ENCODE results near the gene HOXC11. TPM values are rescaled to one million over a fixed set of nuclear protein-coding genes. Genes with fewer than 3 reads are reported as not detected.

Gene HOXC11
- total RNA-seq, 1 donor from 2014 or later: not detected

DNA sequence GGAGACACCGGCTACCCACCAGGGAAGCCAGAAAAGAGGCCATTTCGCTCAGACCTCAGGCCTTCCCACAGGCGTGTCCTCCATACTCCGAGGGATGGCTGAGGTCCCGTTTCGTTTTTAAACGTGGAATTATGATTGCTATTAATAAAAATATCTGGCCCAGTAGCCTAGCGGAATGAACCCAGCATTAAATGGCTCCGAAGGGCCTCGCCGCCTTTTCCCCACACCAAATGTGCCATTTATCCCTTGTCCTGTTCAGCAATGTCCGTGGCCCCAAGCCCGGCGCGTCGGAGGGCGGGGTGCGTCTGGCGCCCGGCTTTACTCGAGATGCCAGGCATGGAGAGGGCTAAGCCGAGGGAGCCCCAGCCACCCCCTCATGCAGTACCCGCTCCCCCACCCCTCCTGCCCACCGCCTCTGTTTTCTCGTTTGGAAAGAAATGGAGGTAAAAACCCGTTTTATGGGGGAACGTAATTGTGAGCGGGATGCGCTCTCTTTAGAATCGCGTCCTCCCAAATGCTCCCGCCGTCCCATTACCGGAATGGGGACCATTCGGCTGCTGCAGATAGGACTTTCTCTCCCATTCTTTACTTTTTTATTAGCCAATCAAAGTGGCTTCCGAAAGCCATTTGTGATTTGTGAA is 41.6 kb downstream of the HOXC11 start:
- intact Hi-C loops (cut with micrococcal nuclease): no loop called here
- ATAC-seq (no peak), DNase-seq (no peak)

DNA sequence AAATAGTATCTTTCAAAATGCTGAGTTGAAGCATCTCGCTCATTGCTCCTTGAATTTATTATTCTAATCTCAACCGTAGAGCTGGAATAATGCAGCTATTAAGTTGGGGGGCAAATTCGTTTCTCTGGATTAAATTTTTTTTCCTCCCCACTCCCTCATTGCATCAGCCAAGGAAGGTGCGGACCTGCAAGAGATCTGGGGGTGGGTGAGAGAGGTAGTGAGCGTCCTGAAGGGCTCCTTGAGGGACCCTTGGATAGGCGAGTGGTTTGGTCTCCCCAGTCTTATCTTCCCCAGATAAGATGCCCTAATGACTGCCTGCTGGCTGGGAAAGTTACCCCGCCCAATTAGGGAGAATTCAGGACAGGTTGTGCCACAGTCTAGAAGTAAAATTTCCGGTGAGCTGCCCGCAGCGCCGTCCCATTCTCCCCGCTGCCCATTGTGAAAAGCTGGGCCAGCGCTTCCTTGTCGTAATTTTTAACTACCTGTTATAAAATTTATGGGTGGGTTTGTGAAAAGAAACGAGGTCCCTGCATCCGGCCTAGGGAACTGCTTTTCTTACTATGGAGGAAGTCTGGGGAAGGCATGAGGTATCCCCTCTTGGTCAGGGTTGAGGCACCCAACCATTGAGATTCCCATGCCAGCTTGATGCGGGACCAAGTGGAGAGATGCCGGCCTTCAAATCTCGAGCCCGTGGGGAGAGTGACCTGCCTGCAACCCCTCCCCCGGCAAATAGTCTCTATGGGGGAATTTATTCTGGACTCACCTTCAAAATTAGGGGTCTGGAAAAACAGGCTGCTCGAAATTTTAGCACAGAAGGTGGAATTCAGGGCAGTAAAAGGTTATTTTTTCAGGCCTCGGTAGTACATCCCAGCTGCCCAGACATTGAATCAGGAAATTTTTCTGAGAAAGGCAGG is 42.3 kb downstream of the HOXC11 start:
- no peak for DNase-seq
- intact Hi-C loops (cut with micrococcal nuclease): no loop called here
- ATAC-seq: no peak

DNA sequence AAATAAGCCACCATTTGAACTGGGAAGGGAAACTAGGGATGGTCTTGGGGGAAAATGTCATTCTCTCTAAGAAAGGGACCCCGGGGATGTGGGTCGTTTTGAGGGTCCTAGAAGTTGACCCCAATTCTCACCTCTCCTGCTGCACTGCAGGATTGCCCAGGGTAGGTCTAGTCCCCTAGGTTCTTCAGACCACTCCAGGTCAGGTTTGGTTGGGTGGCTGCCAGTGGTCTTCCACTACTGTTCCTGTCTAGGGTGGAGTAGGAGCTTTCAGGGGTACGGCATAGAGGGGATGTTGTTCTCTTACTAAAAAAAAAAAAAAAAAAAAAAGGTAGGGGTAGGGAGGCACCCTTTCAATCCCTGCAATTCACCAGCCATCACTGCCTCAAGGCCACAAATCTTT is 43.1 kb downstream of the HOXC11 start:
- ATAC-seq (no peak), DNase-seq (no peak)
- intact Hi-C loops (cut with micrococcal nuclease): no loop called here

DNA sequence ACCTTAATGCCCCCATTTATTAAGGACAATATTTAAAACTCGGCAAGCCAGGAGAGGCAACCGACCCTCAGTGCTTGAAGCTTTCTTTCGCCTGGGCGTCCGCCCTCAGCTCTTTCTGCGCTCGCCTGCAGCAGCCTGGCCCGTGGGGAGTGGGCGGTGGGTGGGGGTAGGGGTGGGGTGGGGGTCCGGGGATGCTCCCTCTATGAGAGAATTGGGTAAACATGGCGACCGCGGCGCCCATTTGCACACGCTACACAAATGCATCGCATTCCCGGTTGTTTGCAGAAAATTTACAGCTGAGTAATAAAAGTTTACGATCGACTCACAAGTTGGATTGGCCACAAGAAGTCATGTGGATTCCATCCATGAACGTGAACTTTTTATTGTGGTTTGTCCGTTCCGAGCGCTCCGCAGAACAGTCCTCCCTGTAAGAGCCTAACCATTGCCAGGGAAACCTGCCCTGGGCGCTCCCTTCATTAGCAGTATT is 43.6 kb downstream of the HOXC11 start:
- intact Hi-C loops (cut with micrococcal nuclease): no loop called here
- DNase-seq (no peak), ATAC-seq (no peak)

DNA sequence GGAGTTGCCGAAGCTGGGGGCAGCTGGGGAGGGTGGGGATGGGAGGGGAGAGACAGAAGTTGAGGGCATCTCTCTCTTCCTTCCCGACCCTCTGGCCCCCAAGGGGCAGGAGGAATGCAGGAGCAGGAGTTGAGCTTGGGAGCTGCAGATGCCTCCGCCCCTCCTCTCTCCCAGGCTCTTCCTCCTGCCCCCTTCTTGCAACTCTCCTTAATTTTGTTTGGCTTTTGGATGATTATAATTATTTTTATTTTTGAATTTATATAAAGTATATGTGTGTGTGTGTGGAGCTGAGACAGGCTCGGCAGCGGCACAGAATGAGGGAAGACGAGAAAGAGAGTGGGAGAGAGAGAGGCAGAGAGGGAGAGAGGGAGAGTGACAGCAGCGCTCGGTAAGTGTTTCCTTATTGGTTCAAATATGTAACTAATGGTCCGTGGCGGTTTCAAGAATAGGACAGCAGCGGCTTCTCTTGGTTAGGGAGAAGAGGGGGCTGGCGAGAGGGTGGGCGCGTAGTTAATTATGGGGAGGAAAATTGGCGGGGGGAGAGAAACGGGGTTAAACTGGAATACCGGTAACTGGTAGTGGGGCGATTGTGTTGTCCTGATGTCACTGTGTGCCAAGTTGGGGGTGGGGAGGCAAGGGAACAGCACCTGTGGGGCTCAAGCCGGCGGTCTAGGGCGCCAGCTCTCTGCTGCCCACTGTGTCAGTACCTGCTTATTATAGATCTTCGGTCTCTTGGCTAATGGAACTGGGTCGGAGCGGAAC is 44.3 kb downstream of the HOXC11 start:
- no peak for DNase-seq
- intact Hi-C loops (cut with micrococcal nuclease): no loop called here
- peak; percentile 59 for ATAC-seq

DNA sequence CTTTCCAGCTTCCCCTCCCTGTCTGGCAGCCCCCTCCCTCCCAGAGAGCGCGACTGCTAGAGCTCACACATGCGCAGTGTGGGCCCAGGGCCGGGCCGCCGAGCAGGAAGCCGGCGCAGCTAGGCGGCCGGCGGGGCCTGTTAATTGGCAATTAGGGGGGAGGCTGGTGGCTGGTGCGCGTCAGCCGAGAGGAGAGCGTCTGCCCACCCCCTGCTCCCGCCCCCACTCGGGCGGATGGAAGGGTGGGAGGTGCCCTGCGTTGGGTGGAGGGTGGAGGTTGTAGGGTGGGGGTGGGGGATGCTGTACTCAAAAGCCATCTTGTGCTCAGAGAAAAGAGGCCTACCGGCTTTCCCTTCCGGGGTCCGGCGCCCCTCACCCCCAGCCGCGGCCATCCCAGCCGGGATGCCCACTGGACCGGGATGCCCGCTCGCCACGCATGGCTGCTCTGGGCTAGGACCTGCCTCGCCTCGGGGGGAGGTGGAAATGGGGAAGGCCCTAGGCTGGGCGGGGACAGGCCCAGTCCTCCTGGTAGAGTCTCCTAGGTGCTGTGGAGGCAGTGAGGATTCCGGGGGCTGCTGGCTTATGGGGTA is 45.0 kb downstream of the HOXC11 start:
- ATAC-seq (peak; percentile 85), DNase-seq (peak; percentile 81)
- intact Hi-C loops (cut with micrococcal nuclease): no loop called here

DNA sequence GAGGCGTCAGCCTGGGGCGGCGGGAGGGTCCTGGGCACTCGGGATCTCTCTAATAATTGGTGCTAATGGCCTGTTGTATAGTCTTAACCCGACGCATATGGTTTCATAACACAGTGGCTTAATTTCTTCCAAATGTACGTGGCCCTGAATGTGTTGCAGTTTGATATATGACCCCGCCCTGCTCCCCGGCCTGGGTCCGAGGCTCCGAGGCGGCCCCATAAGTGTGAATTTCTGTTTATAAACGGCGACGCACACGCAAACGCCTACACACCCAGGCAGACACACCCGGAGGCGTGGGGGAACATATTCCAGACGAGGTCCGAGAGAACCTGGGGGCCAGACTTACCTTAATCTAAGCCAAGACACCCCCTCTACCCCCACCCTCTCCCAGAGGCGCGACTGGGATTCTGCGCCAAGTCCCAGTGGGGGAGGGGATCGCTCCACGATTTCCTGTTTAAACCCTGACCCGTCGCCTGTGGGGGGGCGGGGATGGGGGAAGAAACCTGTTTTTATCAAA is 45.6 kb downstream of the HOXC11 start:
- intact Hi-C loops (cut with micrococcal nuclease): no loop called here
- DNase-seq (no peak), ATAC-seq (no peak)

DNA sequence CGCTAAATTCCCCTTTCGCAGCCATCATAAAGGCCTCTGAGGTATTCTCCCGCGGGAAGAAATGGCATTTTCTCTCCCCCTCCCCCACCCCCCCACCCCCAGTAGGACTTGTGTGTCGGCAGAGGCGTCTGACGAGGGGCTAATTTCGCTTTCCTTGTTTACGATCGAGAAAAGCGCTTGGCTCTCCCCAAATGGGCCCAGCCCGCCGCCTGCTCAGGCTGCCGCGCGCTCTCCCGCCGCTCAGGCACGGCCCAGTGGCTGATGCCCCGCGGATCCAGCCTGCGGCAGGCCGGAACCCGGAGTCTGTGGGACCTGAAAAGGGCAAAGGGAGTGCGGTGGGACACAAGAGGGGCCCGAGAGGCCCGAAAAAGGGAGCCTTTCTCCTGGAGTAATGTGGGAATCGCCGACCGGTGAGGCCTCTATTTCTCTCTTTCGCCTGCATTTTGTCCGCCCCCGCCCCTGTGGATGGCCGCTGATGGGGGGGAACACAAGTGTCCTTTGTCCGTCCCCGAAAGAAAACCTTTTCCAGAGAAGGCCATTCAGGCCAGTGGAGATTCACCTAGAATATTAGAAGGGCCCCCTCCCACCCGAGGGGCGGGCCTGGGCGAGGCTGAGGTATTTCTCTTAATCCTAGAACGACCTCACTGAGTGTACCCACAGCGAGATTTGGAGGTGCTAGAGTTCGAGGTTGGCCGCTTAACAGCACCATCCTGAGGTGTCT is 46.3 kb downstream of the HOXC11 start:
- ATAC-seq (no peak), DNase-seq (no peak)
- intact Hi-C loops (cut with micrococcal nuclease): no loop called here

DNA sequence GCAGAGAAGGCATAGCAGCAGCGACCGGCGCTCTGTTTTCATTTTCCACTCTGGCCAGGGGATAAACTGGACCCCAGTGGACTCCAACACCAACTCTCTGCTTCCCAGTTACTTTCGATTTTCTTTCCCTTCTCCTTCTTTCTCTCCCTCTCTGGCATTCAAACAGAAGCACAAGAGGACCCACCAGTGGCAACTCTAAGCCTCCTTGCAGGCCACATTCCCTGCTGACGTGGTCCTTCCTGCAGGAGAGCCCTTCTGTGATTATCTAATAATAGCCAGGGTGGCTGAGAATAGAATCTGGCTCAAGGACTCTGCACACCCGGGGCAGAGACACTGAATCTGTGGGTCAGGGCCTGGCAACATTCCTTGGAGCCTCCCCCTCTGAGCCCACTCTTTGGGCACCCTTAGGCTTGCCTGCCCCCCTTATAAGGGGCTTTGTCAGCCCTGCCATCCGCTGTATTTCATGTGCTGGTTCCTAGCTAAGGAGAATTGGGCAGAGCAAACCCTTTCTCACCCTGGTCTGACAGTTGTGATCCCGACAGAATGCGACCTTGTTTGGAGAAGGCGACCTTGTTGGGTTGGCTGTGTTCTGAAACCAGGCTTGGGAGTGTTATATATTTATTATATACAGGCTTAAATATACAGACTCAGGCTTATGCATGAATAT is 47.1 kb downstream of the HOXC11 start:
- intact Hi-C loops (cut with micrococcal nuclease): no loop called here
- ATAC-seq: peak; percentile 87

DNA sequence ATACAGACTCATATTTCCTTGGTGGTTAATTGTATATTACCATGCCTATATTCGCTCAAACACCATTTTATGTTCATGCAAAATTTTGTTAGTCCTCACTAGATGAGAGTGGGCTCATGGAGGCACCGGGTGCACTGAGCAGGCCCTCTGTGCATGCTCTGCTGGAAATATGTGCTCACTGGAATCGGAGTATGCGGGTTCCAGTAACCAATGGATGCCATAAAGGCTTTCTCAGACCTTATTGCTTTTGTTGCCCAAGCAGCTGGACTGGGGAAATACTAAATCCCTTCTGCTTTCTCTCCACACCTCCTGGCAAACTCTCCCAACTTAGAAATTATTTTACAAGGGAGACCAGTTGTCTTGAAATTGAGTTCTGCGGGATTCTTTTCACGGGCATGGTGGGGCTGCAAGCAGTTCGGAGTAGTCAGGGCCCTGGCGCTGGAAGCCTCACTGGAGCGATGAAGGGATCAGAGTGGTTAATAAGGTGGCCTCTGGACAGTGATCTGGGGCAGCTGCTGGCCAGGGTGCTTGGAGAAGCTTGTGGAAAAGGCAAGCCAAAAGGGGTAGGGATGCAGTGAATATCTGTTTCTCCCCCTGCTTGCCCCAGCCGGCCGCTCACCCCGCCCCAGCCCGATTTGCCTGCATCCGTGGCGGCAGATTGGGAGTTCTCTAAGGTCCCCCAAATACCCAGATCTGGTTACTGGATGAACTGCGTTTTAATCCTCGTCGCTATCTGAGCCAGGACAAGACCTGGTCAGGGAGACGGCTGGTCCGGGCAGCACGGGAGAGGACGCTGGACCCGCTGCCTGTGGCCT is 47.9 kb downstream of the HOXC11 start:
- ATAC-seq (no peak), DNase-seq (no peak)
- intact Hi-C loops (cut with micrococcal nuclease): no loop called here

More for the DNA sequence above, 47.1 kb downstream of the HOXC11 start:
- DNase-seq: no peak

DNA sequence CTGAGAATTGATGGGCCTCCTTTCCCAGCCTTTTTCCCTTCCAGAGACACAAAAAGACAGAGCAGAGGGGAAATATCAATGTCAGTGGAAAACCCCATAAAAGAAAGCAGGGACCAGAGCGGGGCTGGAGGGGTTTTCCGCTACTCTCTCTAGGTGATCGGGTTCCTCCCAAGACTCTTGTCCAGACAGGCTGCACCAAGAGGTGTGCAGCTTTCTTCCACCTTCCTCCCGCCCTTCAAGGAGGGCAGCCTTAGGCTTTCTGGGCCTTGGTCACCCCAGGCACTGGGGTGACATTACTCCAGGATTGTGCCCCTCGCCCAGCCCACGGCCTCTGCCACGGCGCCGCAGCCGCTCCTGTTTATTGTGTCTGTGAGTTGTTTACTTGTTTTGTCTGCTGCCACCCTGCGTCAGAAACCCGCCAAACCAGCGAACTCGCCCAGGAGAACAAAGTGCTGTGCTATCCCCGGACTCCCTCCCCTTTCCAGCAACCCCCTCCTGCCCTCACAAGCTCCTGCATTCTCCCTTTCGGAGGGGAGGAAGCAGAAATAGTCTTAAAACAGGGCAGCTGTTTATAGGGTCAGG is 48.6 kb downstream of the HOXC11 start:
- intact Hi-C loops (cut with micrococcal nuclease): no loop called here
- ATAC-seq (no peak), DNase-seq (no peak)

DNA sequence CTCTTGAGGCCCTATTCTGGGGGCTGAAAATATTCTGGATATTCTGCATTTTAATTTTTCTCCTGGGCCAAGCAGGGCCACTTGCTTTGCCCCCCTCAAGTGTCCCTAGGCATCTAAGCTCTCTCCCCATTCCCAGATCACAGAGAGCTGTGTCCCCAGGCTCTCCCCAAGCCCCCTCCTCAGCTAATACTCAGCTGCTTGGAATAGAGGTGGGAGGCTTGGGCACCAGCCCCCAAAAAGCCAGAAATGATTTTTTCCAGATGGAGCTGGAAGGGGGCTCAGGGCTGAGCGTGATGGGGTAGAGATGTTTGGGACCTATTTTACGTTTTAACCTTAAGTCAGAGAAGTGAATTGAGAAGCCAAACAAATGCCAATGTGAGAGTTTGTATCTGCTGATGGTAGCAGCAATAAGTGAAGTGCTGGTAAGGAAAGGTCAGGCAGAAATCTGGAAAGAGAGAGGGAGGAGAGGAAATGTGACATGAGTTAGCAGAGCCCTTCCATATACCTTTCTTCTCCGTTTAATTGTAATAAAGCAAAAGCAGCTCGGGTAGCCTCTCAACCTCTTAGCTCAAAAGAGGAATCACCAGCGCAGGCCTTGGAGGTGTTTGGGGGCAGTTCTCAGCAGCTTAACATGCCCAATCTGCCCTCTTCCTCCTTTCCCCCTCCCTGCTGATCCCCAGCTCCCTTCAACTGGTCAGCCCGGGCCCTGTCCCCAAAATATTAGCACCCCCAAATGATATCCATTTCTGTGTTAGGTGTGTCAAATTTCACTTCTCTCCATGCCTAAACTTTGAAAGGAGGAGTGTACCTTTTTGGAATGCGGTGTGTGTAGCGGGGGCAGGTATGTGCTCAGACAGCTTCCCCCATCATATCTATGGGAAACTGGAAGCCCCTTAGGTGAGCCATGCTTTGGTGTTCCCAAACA is 50.3 kb downstream of the HOXC11 start:
- ATAC-seq (no peak), DNase-seq (no peak)
- intact Hi-C loops (cut with micrococcal nuclease): no loop called here

DNA sequence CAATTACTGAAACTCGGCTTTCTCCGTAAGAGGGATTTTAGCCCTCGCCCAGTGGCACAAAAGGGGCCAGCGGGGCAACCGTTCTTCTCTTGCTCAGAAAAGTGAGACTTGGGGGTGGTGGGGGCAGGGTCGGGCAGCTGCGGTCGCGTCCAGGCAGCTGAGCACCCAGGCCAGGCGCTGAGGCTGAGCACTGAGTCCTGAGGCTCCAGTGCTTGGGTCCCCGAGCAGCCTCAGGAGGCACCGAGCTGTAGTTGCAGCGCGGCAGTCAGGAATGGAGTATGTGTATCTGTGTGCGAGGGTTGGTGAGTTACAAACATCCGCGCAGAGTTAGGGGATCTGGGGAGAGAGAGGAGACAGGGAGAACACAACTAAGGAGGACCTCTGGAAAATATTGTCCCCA is 51.2 kb downstream of the HOXC11 start:
- intact Hi-C loops (cut with micrococcal nuclease): no loop called here
- DNase-seq (no peak), ATAC-seq (no peak)

DNA sequence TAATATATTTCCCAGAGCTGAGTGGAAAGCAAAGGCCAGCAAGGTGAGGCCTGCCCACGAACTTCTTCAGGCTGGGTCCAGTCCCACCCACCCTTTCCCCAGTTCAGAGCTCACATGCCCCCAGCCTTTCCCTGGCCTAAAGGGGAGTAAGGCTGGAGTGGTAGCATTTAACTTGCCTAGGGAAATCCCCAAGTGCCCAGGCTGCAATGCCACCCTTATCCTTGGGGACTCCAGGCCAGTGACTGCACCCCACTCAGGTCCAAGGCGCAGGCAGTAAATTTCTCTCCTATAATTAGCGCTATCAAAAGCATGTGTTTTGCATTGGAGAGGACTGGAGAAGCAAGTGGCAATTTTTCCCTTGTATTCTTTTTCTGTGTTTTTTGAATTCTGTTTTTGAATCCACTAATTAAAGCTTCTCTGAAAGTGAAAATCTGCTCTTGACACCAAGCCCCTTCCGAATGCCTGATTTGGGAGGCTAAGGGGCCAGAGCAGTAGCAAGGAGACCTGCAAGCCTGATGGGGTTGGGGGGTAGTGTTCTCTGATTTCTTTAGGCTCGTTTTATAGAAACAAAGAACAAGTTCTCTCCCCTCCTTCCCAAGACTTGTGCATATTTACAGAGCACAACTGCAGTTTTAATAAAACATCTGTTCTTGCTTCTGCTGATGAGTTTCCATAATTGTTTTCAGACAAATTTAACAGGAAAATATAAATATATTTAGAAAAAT is 51.8 kb downstream of the HOXC11 start:
- intact Hi-C loops (cut with micrococcal nuclease): no loop called here
- ATAC-seq (no peak), DNase-seq (no peak)
